Ovary (tissue), 3 donors: ENCODE results near the gene ZFPM1.

Experiments used
- CTCF ChIP-seq, 3 donors: fragments of 450-650 bp in 2 of 3; fragments of 200-600 bp in 1 of 3; IDR thresholded peaks; one replicate each; pipeline versions ENCODE4 v1.5.1 to v1.8.0; 2016 to 2022; ENCODE audit warnings: antibody characterized with exemption in 3 of 3, mild to moderate bottlenecking in 1 of 3
- POLR2A ChIP-seq: fragments of 450-650 bp; IDR thresholded peaks from one replicate; pipeline ENCODE4 v1.6.1; 2017; ENCODE audit warnings: antibody characterized with exemption, mild to moderate bottlenecking, moderate library complexity
- donor health status: DM: no; HTN: no; CAD: no.

DNA sequence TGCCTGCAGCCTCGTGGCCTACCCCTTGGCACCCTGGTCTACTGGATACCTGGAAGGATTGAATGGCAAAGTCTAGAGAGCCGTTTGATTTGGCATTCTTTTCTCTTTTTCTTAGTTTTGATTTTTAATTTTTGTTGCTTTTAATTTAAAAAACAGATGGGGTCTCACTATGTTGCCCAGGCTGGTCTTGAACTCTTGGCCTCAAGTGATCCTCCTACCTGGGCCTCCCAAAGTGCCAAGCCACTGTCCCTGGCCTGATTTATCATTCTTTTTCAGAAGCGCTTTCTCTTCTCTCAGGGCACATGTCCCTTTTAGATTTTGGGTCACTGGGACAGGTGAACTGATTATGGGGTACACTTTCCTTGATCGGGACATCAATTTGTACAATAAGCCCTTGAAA, 128.0 kb downstream of the ZFPM1 start:
- no peak for TF ChIP-seq POLR2A
- TF ChIP-seq CTCF (IDR thresholded peaks at IDR 0.05) = no peak
